OCI-LY7 (cell line): Measurements from ENCODE around the gene CATSPERD. TPM values are rescaled to one million over a fixed set of nuclear protein-coding genes. Genes with fewer than 3 reads are reported as not detected.
"Not testable (repeated sequence)": the region's sequence is repeated elsewhere in the genome, so short reads cannot be mapped to it uniquely, and the experiment has no call there.

Experiments
- BruUV-seq: library from RNA; stranded (reverse); fragments of 400-500 nt; replicated peaks from 2 replicates; lab custom pipeline; 2021; lab: Mats Ljungman, UMichigan
- CTCF ChIA-PET: fragments of 300-600 bp; sonication (Branson Sonifier 250); formaldehyde crosslinking; loops from one replicate; lab custom pipeline; 2022; ENCODE audit warnings: antibody characterized with exemption; ENCODE audit not compliant: unreplicated experiment; lab: Charles Lee
- POLR2A ChIA-PET: fragments of 300-600 bp; sonication (Branson Sonifier 250); formaldehyde crosslinking; loops from one replicate; lab custom pipeline; 2022; ENCODE audit warnings: antibody characterized with exemption; lab: Charles Lee
- DNase-seq: peaks from one replicate; pipeline ENCODE4 v3.0.0-alpha.2; 2015; ENCODE audit warnings: low spot score
- H2AFZ ChIP-seq: fragments of 200-600 bp; sonication (generic), shearing (Covaris generic); 2 replicates; pipeline ENCODE4 v1.6.1; 2014; ENCODE audit warnings: mild to moderate bottlenecking, antibody characterized with exemption, low read length, moderate library complexity
- H3K27ac ChIP-seq: fragments of 200-600 bp; sonication (generic); 2 replicates; pipeline ENCODE4 v1.5.1; 2014; ENCODE audit warnings: mixed run types, low read depth, mild to moderate bottlenecking, moderate library complexity, low read length, inconsistent platforms; ENCODE audit not compliant: poor library complexity, severe bottlenecking
- H3K36me3 ChIP-seq: fragments of 200-600 bp; sonication (generic); 2 replicates; pipeline ENCODE4 v1.6.1; 2014; ENCODE audit warnings: mild to moderate bottlenecking, antibody characterized with exemption, low read length, moderate library complexity, mixed read lengths; ENCODE audit not compliant: insufficient read depth
- H3K4me1 ChIP-seq: fragments of 200-600 bp; sonication (generic); 2 replicates; pipeline ENCODE4 v1.5.1; 2014; ENCODE audit warnings: mild to moderate bottlenecking, low read length; ENCODE audit not compliant: insufficient read depth, poor library complexity, severe bottlenecking
- H3K4me2 ChIP-seq: fragments of 200-600 bp; sonication (generic); 2 replicates; pipeline ENCODE4 v1.6.1; 2014; ENCODE audit warnings: mild to moderate bottlenecking, low read length
- H3K4me3 ChIP-seq: fragments of 200-600 bp; sonication (generic); 2 replicates; pipeline ENCODE4 v1.5.1; 2014; ENCODE audit warnings: mild to moderate bottlenecking, low read depth, low read length; ENCODE audit not compliant: poor library complexity, severe bottlenecking
- H3K79me2 ChIP-seq: fragments of 200-600 bp; sonication (generic); 2 replicates; pipeline ENCODE4 v1.6.1; 2016; ENCODE audit warnings: low read depth, mild to moderate bottlenecking, low read length, moderate library complexity, mixed read lengths; ENCODE audit not compliant: insufficient read depth
- H3K9me2 ChIP-seq: fragments of 200-600 bp; sonication (generic); 2 replicates; pipeline ENCODE4 v1.6.1; 2016; ENCODE audit warnings: mild to moderate bottlenecking, low read length, mixed read lengths; ENCODE audit not compliant: insufficient read depth
- H3K9me3 ChIP-seq: fragments of 200-600 bp; sonication (generic); 2 replicates; pipeline ENCODE4 v1.6.1; 2014; ENCODE audit warnings: mild to moderate bottlenecking, mixed run types, low read length, mixed read lengths
- H4K20me1 ChIP-seq: fragments of 200-600 bp; sonication (generic); 2 replicates; pipeline ENCODE4 v1.6.1; 2014; ENCODE audit warnings: mild to moderate bottlenecking, antibody characterized with exemption, low read length, moderate library complexity, mixed read lengths; ENCODE audit not compliant: insufficient read depth
- EZH2phosphoT487 ChIP-seq: fragments of 200-600 bp; sonication (generic); IDR thresholded peaks from 2 replicates; pipeline ENCODE4 v1.6.1; 2018; ENCODE audit warnings: low read depth, borderline replicate concordance, mild to moderate bottlenecking, mixed run types, antibody characterized with exemption, low read length, moderate library complexity, mixed read lengths
- intact Hi-C: fragments of 100-400 bp; cut with micrococcal nuclease; formaldehyde crosslinking; loops from one replicate; pipeline ENCODE4 v1.10.0; 2022; ENCODE audit not compliant: unreplicated experiment
- total RNA-seq, 2 experiments: library from RNA; depleted of rRNA in 1 of 2; stranded (reverse); fragments of >200 nt in 1 of 2; shearing (Covaris generic) in 1 of 2; gene quantifications; 2 replicates each; pipeline ENCODE4 v1.2.3, GENCODE V29; 2014 to 2022
- TF ChIP-seq, protein P1 (sequence below): fragments of 200-600 bp; sonication (generic); conservative IDR thresholded peaks from 2 replicates; pipeline ENCODE4 v1.5.1; 2014; ENCODE audit warnings: mild to moderate bottlenecking, antibody characterized with exemption, low read length, moderate library complexity, mixed read lengths

The CATSPERD gene
- total RNA-seq, 2 experiments from 2014 or later, result not detected

DNA sequence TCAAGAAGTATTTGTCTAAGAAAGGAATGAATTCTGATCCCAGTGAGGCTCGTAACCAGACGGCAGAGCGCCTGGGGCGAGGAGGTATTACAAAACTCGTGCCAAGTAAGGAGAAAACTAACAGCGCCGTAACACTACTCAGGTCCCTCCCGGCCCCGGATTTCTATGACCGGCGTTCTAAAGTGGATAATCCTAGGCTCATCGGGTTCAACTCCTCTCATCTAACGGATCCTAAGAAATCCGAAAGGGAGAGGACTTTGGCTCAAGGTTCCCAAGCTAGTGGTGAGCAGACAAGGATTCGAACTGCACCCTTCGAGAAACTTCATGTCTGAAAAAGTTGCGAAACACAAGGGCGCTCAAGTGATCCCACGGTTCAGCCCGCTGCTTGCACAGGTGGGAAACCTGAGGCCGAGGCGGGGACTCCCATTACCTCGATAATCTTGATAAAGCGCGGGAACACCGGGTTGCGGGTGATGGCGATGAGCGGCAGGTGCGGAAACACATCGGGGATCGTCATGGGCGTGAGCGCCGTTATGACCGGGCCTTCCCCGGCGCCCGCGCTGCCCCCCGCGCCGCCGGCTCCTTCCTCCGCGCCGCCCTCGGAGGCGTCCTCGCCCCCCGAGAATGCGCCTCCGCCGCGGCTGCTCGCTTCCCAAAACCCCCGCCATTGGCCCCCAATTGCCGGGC is 1.0 kb upstream of the CATSPERD start:
- intact Hi-C loops, result no loop called here
- TF ChIP-seq, protein P1, sequence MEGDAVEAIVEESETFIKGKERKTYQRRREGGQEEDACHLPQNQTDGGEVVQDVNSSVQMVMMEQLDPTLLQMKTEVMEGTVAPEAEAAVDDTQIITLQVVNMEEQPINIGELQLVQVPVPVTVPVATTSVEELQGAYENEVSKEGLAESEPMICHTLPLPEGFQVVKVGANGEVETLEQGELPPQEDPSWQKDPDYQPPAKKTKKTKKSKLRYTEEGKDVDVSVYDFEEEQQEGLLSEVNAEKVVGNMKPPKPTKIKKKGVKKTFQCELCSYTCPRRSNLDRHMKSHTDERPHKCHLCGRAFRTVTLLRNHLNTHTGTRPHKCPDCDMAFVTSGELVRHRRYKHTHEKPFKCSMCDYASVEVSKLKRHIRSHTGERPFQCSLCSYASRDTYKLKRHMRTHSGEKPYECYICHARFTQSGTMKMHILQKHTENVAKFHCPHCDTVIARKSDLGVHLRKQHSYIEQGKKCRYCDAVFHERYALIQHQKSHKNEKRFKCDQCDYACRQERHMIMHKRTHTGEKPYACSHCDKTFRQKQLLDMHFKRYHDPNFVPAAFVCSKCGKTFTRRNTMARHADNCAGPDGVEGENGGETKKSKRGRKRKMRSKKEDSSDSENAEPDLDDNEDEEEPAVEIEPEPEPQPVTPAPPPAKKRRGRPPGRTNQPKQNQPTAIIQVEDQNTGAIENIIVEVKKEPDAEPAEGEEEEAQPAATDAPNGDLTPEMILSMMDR, result no peak
- TF ChIP-seq EZH2phosphoT487, result no peak
- Histone ChIP-seq H2AFZ (peak overlapping the region; percentile 20; the same call in 1 of the 2 replicates), H3K4me2 (peak overlapping the region; percentile 82), H3K27ac (peak overlapping the region; percentile 85), H3K4me1 (peaks cover 26% of the 10 kb centered on the region), H3K9me3 (no peaks in the 10 kb centered on the region), H3K4me3 (peak overlapping the region; percentile 98), H3K36me3 (peaks cover 46% of the 10 kb centered on the region), H3K79me2 (peaks cover 54% of the 10 kb centered on the region), H4K20me1 (0 out of 2 replicates have a peak, but pooled peaks cover 8% of the 10 kb centered on the region), H3K9me2 (no peaks in the 10 kb centered on the region)
- POLR2A ChIA-PET, result interaction anchor here (1.7 to 2.7 kb wide), 2 partner anchors 30 to 33 kb away, joined by 6 to 8 read pairs; partner anchors contain the start of gene RPL36
- CTCF ChIA-PET, result interaction anchor here (1.0 kb wide), 1 partner anchor 33 kb away, joined by 3 read pairs; no protein-coding TSS in a partner anchor
- DNase-seq, result peak; percentile 52
- BruUV-seq, result TSS peak; percentile 78

GRCh38 chr19:5727453-5728050 is 7.1 kb downstream of the CATSPERD start:
- Histone ChIP-seq H3K9me3 (0 out of 2 replicates have a peak, but pooled peaks cover 8% of the 10 kb centered on the region), H3K79me2 (no peaks in the 10 kb centered on the region), H3K4me1 (no peaks in the 10 kb centered on the region), H3K9me2 (no peaks in the 10 kb centered on the region), H3K4me3 (no peak overlapping the region), H3K4me2 (no peak overlapping the region), H4K20me1 (no peaks in the 10 kb centered on the region), H3K36me3 (no peaks in the 10 kb centered on the region), H2AFZ (no peak overlapping the region), H3K27ac (no peak overlapping the region)
- intact Hi-C loops, result no loop called here
- no TSS peak for BruUV-seq
- ChIA-PET CTCF (no interaction called here), POLR2A (no interaction called here)
- TF ChIP-seq EZH2phosphoT487, result no peak
- TF ChIP-seq, protein P1, result no peak
- DNase-seq, result no peak

DNA sequence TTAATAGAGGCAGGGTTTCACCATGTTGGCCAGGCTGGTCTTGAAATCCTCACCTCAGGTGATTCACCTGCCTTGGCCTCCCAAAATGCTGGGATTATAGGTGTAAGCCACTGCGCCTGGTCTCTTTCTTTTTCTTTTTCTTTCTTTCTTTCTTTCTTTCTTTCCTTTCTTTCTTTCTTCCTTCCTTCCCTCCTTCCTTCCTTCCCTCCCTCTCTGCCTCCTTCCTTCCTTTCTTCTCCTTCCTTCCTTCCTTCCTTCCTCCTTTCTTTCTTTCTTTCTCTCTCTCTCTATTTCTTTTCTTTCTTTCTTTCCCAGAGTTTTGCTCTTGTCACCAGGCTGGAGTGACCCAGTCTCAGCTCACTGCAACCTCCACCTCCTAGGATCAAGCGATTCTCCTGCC is 12.7 kb downstream of the CATSPERD start:
- CTCF ChIA-PET, H2AFZ ChIP-seq, POLR2A ChIA-PET, intact Hi-C loops, H3K9me2 ChIP-seq, H3K4me3 ChIP-seq, DNase-seq, H3K79me2 ChIP-seq, H4K20me1 ChIP-seq, H3K36me3 ChIP-seq, H3K27ac ChIP-seq, H3K4me1 ChIP-seq, BruUV-seq, H3K4me2 ChIP-seq, H3K9me3 ChIP-seq: not testable (repeated sequence)
